OCI-LY1 (cell line): ENCODE data around the gene DUT.

Experiments used
- H2AFZ ChIP-seq: fragments of 200-600 bp; sonication (generic), shearing (Covaris generic); 2 replicates; pipeline ENCODE4 v1.6.0; 2014; ENCODE audit warnings: antibody characterized with exemption, mild to moderate bottlenecking, low read length
- H3F3A ChIP-seq: fragments of 200-600 bp; sonication (generic), shearing (Covaris generic); 2 replicates; pipeline ENCODE4 v1.6.0; 2014; ENCODE audit warnings: mild to moderate bottlenecking, antibody characterized with exemption, low read length, moderate library complexity; ENCODE audit not compliant: insufficient read depth
- H3K27ac ChIP-seq: fragments of 200-600 bp; sonication (generic); 2 replicates; pipeline ENCODE4 v1.5.1; 2014; ENCODE audit warnings: low read length, mixed run types, mild to moderate bottlenecking, low read depth; ENCODE audit not compliant: poor library complexity, severe bottlenecking
- H3K27me3 ChIP-seq: fragments of 200-600 bp; sonication (generic); 2 replicates; pipeline ENCODE4 v1.6.0; 2014; ENCODE audit warnings: antibody characterized with exemption, mild to moderate bottlenecking, low read length, moderate library complexity; ENCODE audit not compliant: insufficient read depth
- H3K36me3 ChIP-seq: fragments of 200-600 bp; sonication (generic); 2 replicates; pipeline ENCODE4 v1.6.1; 2014; ENCODE audit warnings: mild to moderate bottlenecking, antibody characterized with exemption, low read length, moderate library complexity, mixed read lengths; ENCODE audit not compliant: insufficient read depth
- H3K4me1 ChIP-seq: fragments of 200-600 bp; sonication (generic); 2 replicates; pipeline ENCODE4 v1.5.1; 2014; ENCODE audit warnings: mild to moderate bottlenecking, low read length, moderate library complexity; ENCODE audit not compliant: insufficient read depth, severe bottlenecking
- H3K4me2 ChIP-seq: fragments of 200-600 bp; sonication (generic), shearing (Covaris generic); 2 replicates; pipeline ENCODE4 v1.6.1; 2014; ENCODE audit warnings: low read length
- H3K4me3 ChIP-seq: fragments of 200-600 bp; sonication (generic); 2 replicates; pipeline ENCODE4 v1.5.1; 2014; ENCODE audit warnings: low read length, low read depth, mild to moderate bottlenecking, mixed read lengths; ENCODE audit not compliant: poor library complexity, severe bottlenecking
- H3K79me2 ChIP-seq: fragments of 200-600 bp; shearing (Covaris generic); 2 replicates; pipeline ENCODE4 v1.6.1; 2016; ENCODE audit warnings: mixed run types, low read length, mixed read lengths; ENCODE audit not compliant: insufficient read depth
- H3K9ac ChIP-seq: fragments of 200-600 bp; sonication (generic), shearing (Covaris generic); 2 replicates; pipeline ENCODE4 v1.6.1; 2014; ENCODE audit warnings: mild to moderate bottlenecking, low read length, mixed read lengths
- H3K9me2 ChIP-seq: fragments of 200-600 bp; sonication (generic), shearing (Covaris generic); 2 replicates; pipeline ENCODE4 v1.6.1; 2014; ENCODE audit warnings: low read depth, mild to moderate bottlenecking, low read length, mixed read lengths
- H3K9me3 ChIP-seq: fragments of 200-600 bp; shearing (Covaris generic); 2 replicates; pipeline ENCODE4 v1.6.1; 2014; ENCODE audit warnings: low read length, mixed read lengths
- H4K20me1 ChIP-seq: fragments of 200-600 bp; sonication (generic), shearing (Covaris generic); 2 replicates; pipeline ENCODE4 v1.6.0; 2016; ENCODE audit warnings: mild to moderate bottlenecking, low read length; ENCODE audit not compliant: insufficient read depth
- CTCF ChIP-seq: fragments of 200-600 bp; sonication (generic), shearing (Covaris generic); IDR thresholded peaks from 2 replicates; pipeline ENCODE4 v1.5.1; 2017; ENCODE audit warnings: mild to moderate bottlenecking, antibody characterized with exemption, low read length, moderate library complexity, mixed read lengths
- EZH2 ChIP-seq: fragments of 200-600 bp; sonication (generic), shearing (Covaris generic); IDR thresholded peaks from 2 replicates; pipeline ENCODE4 v1.8.0; 2017; ENCODE audit warnings: borderline replicate concordance, mixed run types, mild to moderate bottlenecking, antibody characterized with exemption, low read length, moderate library complexity, mixed read lengths

DUT gene

GRCh38 chr15:48330105-48330785, 984 bp upstream of the DUT start:
- no peak for TF ChIP-seq CTCF
- TF ChIP-seq EZH2, result no peak
- peaks cover 37% of the 10 kb centered on the region for H3K4me1 ChIP-seq
- H3F3A ChIP-seq, result no peaks in the 10 kb centered on the region
- H3K9ac ChIP-seq, result peak overlapping the region; percentile 90
- peaks cover 26% of the 10 kb centered on the region for H3K79me2 ChIP-seq
- H3K27ac ChIP-seq, result no peak overlapping the region
- H3K9me2 ChIP-seq, result no peaks in the 10 kb centered on the region
- peak overlapping the region; percentile 81 for H3K4me3 ChIP-seq
- no peaks in the 10 kb centered on the region for H3K27me3 ChIP-seq
- H3K36me3 ChIP-seq, result peaks cover 27% of the 10 kb centered on the region; the same call in 1 of the 2 replicates
- H4K20me1 ChIP-seq, result no peaks in the 10 kb centered on the region
- no peaks in the 10 kb centered on the region for H3K9me3 ChIP-seq
- H2AFZ ChIP-seq, result no peak overlapping the region
- H3K4me2 ChIP-seq, result peak overlapping the region; percentile 69

- peaks cover 42% of the 10 kb centered on the region for H3K36me3 ChIP-seq
- peak overlapping the region; percentile 74 for H3K27ac ChIP-seq
- H3K9me3 ChIP-seq, result no peaks in the 10 kb centered on the region
- H3K27me3 ChIP-seq, result no peaks in the 10 kb centered on the region
- H4K20me1 ChIP-seq, result no peaks in the 10 kb centered on the region
- TF ChIP-seq EZH2 (no peak), CTCF (no peak)
- H3K79me2 ChIP-seq, result peaks cover 26% of the 10 kb centered on the region
- H2AFZ ChIP-seq, result no peak overlapping the region
- peak overlapping the region; percentile 69 for H3K4me2 ChIP-seq
- peak overlapping the region; percentile 90 for H3K9ac ChIP-seq
- peak overlapping the region; percentile 81 for H3K4me3 ChIP-seq
- peaks cover 37% of the 10 kb centered on the region for H3K4me1 ChIP-seq
- no peaks in the 10 kb centered on the region for H3F3A ChIP-seq
- no peaks in the 10 kb centered on the region for H3K9me2 ChIP-seq
Observed at GRCh38 chr15:48331796-48332641, 790 bp downstream of the DUT start.

GRCh38 chr15:48332642-48333034, 1.4 kb downstream of the DUT start:
- Histone ChIP-seq H3F3A (no peaks in the 10 kb centered on the region), H3K4me3 (peak overlapping the region; percentile 81), H4K20me1 (no peaks in the 10 kb centered on the region), H3K4me2 (peak overlapping the region; percentile 69), H3K9me2 (no peaks in the 10 kb centered on the region), H3K27ac (peak overlapping the region; percentile 74), H3K79me2 (peaks cover 26% of the 10 kb centered on the region), H3K27me3 (no peaks in the 10 kb centered on the region), H3K36me3 (peaks cover 48% of the 10 kb centered on the region), H2AFZ (no peak overlapping the region), H3K9ac (peak overlapping the region; percentile 90), H3K4me1 (peaks cover 37% of the 10 kb centered on the region), H3K9me3 (no peaks in the 10 kb centered on the region)
- TF ChIP-seq CTCF, result no peak
- TF ChIP-seq EZH2, result no peak
